ENCODE data around the gene UNC50.

Gene UNC50

GRCh38 chr2:98592565-98592964, 15.8 kb upstream of the UNC50 start:
- no peak for TF ChIP-seq TAF1 (IDR thresholded peaks at IDR 0.05; ENCODE audit: borderline replicate concordance, insufficient read depth, low read length)
- TF ChIP-seq SIN3A (IDR thresholded peaks at IDR 0.05; ENCODE audit: borderline replicate concordance, insufficient read depth, low read length): no peak
- no peak for TF ChIP-seq FOXP2 (optimal IDR thresholded peaks at IDR 0.05; ENCODE audit: borderline replicate concordance, extremely low read depth, extremely low read length, insufficient read depth)
- TF ChIP-seq, protein P1, sequence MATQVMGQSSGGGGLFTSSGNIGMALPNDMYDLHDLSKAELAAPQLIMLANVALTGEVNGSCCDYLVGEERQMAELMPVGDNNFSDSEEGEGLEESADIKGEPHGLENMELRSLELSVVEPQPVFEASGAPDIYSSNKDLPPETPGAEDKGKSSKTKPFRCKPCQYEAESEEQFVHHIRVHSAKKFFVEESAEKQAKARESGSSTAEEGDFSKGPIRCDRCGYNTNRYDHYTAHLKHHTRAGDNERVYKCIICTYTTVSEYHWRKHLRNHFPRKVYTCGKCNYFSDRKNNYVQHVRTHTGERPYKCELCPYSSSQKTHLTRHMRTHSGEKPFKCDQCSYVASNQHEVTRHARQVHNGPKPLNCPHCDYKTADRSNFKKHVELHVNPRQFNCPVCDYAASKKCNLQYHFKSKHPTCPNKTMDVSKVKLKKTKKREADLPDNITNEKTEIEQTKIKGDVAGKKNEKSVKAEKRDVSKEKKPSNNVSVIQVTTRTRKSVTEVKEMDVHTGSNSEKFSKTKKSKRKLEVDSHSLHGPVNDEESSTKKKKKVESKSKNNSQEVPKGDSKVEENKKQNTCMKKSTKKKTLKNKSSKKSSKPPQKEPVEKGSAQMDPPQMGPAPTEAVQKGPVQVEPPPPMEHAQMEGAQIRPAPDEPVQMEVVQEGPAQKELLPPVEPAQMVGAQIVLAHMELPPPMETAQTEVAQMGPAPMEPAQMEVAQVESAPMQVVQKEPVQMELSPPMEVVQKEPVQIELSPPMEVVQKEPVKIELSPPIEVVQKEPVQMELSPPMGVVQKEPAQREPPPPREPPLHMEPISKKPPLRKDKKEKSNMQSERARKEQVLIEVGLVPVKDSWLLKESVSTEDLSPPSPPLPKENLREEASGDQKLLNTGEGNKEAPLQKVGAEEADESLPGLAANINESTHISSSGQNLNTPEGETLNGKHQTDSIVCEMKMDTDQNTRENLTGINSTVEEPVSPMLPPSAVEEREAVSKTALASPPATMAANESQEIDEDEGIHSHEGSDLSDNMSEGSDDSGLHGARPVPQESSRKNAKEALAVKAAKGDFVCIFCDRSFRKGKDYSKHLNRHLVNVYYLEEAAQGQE (IDR thresholded peaks at IDR 0.05; ENCODE audit: insufficient read depth in 1 of 2, low read depth in 2 of 2, low read length in 2 of 2): no peak
- TF ChIP-seq POLR2AphosphoS5 (IDR thresholded peaks at IDR 0.05; ENCODE audit: low read depth, low read length): no peak

GRCh38 chr2:98598781-98599428, 9.5 kb upstream of the UNC50 start:
- TF ChIP-seq, protein P1 (IDR thresholded peaks at IDR 0.05; ENCODE audit: insufficient read depth in 1 of 2, low read depth in 2 of 2, low read length in 2 of 2): no peak
- TF ChIP-seq FOXP2 (optimal IDR thresholded peaks at IDR 0.05; ENCODE audit: borderline replicate concordance, extremely low read depth, extremely low read length, insufficient read depth) (no peak), SIN3A (IDR thresholded peaks at IDR 0.05; ENCODE audit: borderline replicate concordance, insufficient read depth, low read length) (no peak), TAF1 (IDR thresholded peaks at IDR 0.05; ENCODE audit: borderline replicate concordance, insufficient read depth, low read length) (no peak), POLR2AphosphoS5 (IDR thresholded peaks at IDR 0.05; ENCODE audit: low read depth, low read length) (no peak)

- no peak for TF ChIP-seq POLR2AphosphoS5 (IDR thresholded peaks at IDR 0.05; ENCODE audit: low read depth, low read length)
- TF ChIP-seq, protein P1 (IDR thresholded peaks at IDR 0.05; ENCODE audit: insufficient read depth in 1 of 2, low read depth in 2 of 2, low read length in 2 of 2): no peak
- no peak for TF ChIP-seq FOXP2 (optimal IDR thresholded peaks at IDR 0.05; ENCODE audit: borderline replicate concordance, extremely low read depth, extremely low read length, insufficient read depth)
- TF ChIP-seq SIN3A (IDR thresholded peaks at IDR 0.05; ENCODE audit: borderline replicate concordance, insufficient read depth, low read length): no peak
- TF ChIP-seq TAF1 (IDR thresholded peaks at IDR 0.05; ENCODE audit: borderline replicate concordance, insufficient read depth, low read length): no peak
Observed at GRCh38 chr2:98601532-98602132, 6.8 kb upstream of the UNC50 start.

GRCh38 chr2:98604547-98604946, 3.8 kb upstream of the UNC50 start:
- TF ChIP-seq POLR2AphosphoS5 (IDR thresholded peaks at IDR 0.05; ENCODE audit: low read depth, low read length) (no peak), TAF1 (IDR thresholded peaks at IDR 0.05; ENCODE audit: borderline replicate concordance, insufficient read depth, low read length) (no peak), SIN3A (IDR thresholded peaks at IDR 0.05; ENCODE audit: borderline replicate concordance, insufficient read depth, low read length) (no peak), FOXP2 (optimal IDR thresholded peaks at IDR 0.05; ENCODE audit: borderline replicate concordance, extremely low read depth, extremely low read length, insufficient read depth) (no peak)
- TF ChIP-seq, protein P1 (IDR thresholded peaks at IDR 0.05; ENCODE audit: insufficient read depth in 1 of 2, low read depth in 2 of 2, low read length in 2 of 2): no peak
